HT1080 (cell line): Measurements from ENCODE around the gene NPAS3. TPM values are rescaled to one million over a fixed set of nuclear protein-coding genes. Genes with fewer than 3 reads are reported as not detected.

Source experiments
- DNase-seq: peaks from one replicate; pipeline ENCODE4 v3.0.0-alpha.2; 2015; ENCODE audit warnings: low read depth
- total RNA-seq: library from RNA; depleted of rRNA; stranded (reverse); fragments of >200 nt; shearing (Covaris generic); gene quantifications from 2 replicates; pipeline ENCODE4 v1.2.3, GENCODE V29; 2014

NPAS3 gene
- total RNA-seq, 1 experiment from 2014 or later = 0.18 TPM

GRCh38 chr14:32940066-32940651 is 1.5 kb downstream of the NPAS3 start:
- DNase-seq = peak; percentile 45

GRCh38 chr14:32940711-32941667 is 2.3 kb downstream of the NPAS3 start:
- DNase-seq = no peak

DNA sequence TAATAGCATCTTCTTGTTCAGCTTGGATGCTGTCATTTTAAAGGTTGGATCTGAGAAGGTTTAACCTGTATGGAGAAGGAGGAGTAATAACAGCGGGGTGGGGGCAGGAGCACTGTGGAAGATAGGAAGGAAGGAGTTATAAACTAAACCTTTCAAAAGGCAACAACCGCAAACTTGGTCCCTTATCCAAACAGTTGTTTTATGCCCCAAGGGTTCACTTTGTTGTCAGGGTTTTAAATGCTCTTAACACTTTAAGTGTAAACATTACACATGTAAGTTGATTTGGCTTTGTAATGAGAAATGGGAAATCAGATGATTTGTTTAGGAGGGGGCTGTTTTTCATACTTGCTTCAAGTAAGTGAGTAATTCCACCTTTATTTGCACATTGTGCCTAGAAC is 3.0 kb downstream of the NPAS3 start:
- DNase-seq = no peak

GRCh38 chr14:32947081-32947480 is 8.4 kb downstream of the NPAS3 start:
- no peak for DNase-seq

- DNase-seq = no peak
These were observed 9.1 kb downstream of the NPAS3 start for GRCh38 chr14:32947792-32948191.

DNA sequence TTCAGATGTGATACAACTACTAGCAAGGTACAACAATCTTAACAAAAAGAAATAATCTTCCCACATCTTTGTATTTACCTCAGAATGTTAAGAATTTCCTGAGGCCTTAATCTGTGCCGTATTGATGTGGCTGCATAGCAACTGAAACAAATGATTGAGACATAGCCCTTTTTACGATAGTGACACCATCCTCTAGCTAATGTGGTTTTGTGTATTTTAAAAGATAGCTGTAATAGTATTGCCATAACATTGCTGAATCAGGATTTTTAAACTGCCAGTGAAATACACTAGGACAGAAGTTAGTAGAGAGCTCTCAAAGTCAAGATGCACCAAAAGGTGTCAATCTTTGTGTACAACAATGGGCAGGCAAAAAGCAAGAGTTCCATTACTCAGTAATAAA is 11.9 kb downstream of the NPAS3 start:
- peak; percentile 8 for DNase-seq

DNA sequence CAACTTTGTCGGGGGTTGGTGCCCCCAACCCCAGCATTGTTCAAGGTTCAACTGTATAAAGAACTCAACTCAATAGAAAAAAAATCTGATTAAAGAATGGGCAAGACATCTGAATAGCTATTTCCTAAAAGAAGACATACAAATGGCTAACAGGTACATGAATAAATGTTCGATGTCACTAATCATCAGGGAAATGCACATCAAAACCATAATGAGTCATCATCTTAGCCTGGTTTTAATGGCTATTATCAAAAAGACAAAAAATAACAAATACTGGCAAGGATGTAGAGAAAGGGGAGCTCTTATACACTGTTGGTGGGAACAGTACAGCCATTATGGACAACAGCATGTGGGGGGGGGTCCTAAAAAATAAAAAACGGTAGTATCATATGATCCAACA is 28.7 kb downstream of the NPAS3 start:
- no peak for DNase-seq

GRCh38 chr14:32968972-32969544 is 30.4 kb downstream of the NPAS3 start:
- DNase-seq = no peak

- no peak for DNase-seq
These were observed 39.2 kb downstream of the NPAS3 start for GRCh38 chr14:32977913-32978312.

GRCh38 chr14:32978691-32979255 is 40.1 kb downstream of the NPAS3 start:
- no peak for DNase-seq

GRCh38 chr14:32980178-32980901 is 41.7 kb downstream of the NPAS3 start:
- DNase-seq = no peak

DNA sequence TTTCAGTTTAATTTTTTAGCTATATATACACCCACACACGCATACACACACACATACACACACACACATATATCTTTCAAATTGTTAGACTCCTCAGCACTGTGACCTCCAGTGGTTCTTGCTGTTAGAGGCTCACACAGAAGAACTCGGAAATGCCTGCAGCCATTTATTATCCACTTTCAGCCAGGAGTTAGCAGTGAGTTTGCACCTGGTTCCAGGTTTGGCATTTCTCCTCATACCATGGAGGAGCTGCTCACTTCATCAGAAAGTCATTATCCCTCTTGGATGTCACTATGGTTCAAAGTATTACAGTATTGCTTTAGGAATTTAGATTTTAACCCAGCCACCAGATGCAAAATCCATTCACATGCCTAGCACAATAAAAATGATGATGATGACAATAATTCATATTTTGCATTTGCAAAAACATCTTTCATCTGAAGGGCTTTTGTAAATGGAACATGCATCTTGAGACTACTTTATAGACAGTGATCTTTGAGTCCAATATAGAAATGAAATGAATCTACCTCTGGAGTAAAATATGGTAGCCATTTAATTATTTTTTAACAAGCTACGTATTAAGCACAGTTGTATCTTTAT is 42.3 kb downstream of the NPAS3 start:
- no peak for DNase-seq

- DNase-seq = no peak
These were observed 45.7 kb downstream of the NPAS3 start for GRCh38 chr14:32984241-32984930.

- DNase-seq = no peak
These were observed 47.2 kb downstream of the NPAS3 start for GRCh38 chr14:32985866-32986265.

DNA sequence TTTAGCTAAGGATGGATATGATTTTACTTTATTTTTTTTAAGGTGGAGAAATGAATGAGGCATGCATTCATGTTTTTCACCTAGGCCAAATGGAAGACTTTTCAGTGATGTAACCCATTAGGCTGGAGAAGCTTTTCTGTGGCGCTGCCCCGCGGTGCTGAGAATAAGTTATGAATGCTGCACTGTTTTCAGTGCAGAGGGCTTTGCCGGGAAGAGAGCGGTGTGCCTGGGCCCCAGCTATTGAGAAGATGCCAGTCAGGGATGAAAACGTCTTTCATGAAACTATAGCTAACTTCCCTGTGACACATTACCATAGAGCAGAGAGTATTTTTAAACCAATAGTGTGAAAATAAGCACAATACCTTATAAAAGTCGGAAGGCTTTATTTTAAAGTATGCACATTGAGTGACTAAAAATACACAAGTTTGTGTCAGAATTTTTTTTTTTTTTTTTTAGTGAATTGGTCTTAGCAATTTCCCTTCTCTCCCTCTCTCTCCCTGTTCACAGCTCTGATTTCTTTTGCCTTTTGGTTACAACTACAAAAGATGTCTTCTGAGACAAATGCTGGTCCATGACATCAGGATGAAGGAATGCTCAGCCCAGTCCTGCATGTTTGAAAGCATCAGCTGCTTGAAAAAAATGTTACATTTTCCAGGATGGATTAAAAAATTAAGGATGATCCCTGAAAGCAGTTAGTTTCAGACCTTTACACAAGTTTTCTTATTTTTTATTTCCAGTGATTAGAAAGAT is 48.3 kb downstream of the NPAS3 start:
- DNase-seq = no peak

- no peak for DNase-seq
These were observed 53.0 kb downstream of the NPAS3 start for GRCh38 chr14:32991691-32992090.

DNA sequence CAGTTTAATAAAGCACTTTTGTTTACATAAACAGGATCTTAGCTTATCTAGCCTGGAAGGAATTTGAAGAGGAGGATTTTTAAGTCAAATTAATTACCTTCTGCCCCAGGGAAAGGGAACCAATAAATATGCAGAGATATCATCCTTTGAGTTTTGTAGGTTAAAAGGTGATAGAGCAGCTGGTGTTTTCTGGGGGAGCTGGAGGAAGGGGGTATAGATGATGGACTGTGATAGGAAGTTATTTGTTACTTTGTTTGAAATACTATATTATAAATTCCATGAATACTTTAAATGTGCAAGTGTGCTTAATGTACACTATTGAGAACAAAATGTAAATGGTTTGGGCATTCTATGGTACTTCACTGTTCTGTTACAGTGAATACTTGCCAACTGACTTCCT is 55.2 kb downstream of the NPAS3 start:
- no peak for DNase-seq

GRCh38 chr14:32996343-32996742 is 57.7 kb downstream of the NPAS3 start:
- no peak for DNase-seq

- peak; percentile 2 for DNase-seq
These were observed 59.8 kb downstream of the NPAS3 start for GRCh38 chr14:32998433-32998832.

GRCh38 chr14:33009673-33010072 is 71.0 kb downstream of the NPAS3 start:
- no peak for DNase-seq
